Activated T-cell treated with anti-CD3 and anti-CD28 coated beads, Interleukin-2, amount 50 U/mL, for 1 hour (primary cell): ENCODE results near the gene ARHGEF1.
A peak's percentile ranks its signal among the peaks of the same experiment; 100 is the strongest.

Experiments
- DNase-seq: peaks from one replicate; pipeline ENCODE4 v3.0.0-alpha.2; 2020

The ARHGEF1 gene

DNA sequence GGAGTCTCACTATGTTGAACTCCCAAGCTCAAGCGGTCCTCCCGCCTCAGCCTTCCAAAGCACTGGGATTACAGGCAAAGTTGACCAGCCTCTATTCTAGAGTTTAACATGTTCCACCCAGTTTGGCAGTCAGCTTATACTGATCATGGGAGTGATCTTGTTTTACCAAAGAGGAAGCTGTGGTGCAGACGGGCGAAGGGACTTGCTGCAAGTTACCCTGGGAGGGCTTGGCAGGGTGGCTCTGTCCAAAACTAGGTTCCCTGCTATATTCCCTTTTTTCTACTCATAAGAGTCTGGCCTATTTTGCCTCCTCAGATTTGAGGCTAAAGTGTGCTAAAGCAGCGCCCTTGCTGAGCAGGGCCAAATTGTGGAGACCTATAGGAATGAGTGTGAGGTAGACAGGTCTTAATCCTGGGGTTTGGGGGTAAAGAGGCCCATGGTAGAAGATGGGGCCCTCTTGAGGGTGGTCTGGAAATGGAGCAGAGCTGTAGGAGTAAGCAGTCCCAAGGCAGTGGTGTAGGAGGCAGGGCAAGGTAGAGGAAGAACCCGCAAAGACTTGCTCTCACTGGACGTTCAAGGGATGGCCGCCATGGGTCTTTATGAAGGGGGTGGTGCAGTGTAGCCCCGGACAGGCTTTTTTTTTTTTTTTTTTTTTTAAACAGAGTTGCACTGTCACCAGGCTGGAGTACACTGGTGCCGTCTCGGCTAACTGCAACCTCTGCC, 19.6 kb upstream of the ARHGEF1 start:
- DNase-seq = no peak

DNA sequence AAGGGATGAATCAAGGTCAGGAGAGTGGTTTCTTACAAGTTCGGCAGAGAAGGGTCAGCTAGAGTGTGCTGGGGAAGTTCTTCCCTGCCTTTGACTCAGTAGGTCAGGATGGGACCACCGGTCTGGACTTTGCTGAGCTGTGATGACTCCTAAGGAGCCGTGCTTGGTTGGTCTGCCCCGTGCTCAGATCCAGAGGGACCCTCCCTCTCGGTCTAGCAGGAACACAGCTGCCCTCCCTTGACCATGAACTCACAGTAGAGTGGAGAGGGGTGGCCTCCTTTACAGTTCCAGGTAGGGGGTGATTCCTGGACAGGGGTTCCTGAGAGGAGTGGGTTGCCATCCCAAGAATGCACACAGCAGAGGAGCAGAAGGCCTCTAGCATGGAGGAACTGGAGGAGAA, 18.6 kb upstream of the ARHGEF1 start:
- no peak for DNase-seq

DNA sequence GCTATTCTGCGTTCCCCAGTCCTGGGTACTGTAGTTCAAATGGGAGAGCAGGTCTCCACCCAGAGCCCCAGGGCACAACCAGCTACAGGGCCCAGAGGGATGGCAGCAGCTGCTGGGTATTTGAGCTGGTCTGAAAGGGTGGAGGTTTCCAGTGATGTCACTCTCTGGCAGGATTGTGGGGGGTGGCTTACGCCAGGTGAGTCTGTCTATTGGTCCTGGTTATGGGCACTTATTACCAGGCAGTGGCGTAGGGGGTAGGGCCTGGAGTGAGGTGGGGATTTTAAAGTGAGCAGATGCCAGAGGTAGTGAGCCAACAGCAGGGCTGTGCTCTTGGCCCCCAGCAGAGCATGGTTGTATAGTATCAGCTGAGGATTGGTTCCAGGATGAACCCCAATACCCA, 16.7 kb upstream of the ARHGEF1 start:
- no peak for DNase-seq

DNA sequence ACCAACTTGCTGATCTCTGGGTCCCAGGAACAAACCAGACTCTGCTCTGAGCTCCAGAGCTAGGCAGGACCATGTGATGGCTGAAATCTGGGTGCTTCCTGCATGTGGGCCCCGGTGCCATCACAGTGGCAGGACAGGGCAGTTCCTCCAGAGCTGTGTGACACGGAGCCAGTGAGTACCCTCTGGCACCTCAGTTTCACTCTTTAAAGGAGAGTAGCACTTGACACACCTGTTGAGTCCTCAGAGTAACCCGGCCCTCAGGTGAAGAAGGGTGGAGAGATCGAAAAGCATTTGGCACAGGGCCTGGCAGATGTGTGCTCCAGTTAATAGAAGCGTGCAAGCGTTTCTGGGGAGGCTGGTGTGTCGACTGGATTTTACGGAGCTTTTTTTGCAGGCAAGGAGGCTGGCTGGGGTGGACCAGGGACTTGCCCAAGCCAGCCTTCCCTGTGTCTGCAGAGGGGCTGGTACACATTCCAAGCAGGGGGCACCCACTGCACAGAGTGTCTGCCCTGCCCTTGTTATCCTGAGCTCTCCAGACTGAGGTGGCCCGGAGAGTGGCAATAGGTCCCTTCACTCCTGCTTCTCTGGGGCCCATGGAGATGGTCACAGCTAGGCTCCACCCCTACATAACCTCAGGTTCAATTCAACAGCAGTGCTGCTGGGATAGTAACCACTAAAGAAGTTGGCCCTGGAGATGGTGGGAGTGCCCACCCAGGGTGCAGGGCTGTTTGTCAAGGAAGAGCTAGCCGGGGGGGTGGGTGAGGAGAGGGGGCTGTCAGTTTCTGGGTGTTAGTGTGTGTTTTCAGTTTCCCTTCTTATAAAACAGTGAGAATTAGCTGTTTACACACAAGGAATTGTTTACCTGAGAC, 14.6 kb upstream of the ARHGEF1 start:
- no peak for DNase-seq

DNA sequence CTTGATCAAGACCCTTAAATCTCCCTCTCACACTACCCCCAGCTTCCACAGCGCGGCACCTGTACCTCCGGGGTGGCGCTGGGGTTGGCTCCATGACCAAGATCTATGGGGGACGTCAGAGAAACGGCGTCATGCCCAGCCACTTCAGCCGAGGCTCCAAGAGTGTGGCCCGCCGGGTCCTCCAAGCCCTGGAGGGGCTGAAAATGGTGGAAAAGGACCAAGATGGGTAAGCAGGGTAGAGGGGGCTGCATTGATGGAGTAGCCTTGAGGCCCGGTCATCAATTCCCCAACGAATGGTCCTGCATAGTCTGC, 14.0 kb upstream of the ARHGEF1 start:
- no peak for DNase-seq

DNA sequence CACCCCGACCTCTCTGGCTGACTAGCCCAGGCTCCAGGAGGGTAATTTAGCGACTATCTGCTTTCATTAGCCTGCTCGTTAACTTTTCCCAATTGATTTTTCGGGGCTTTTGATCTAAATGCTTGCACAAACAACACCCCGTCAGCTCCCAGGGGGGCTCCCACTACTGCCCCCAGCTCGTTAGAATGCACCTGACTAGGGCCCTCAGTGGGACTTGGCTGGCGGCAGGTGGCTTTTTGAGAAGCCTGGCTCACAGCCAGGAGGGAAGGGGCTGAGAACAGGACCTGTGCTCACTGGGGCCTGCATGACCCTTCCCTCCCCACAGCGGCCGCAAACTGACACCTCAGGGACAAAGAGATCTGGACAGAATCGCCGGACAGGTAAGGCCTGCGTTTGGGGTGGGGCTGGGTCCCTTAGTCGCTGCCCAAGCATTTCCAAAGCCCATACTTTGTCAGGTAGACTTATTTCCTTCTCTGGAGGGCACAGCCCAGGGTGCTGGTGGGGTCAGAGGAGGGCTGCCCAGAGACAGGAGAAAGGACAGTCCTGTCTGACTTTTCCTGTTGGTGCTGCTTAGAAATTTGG, 13.5 kb upstream of the ARHGEF1 start:
- DNase-seq = no peak

DNA sequence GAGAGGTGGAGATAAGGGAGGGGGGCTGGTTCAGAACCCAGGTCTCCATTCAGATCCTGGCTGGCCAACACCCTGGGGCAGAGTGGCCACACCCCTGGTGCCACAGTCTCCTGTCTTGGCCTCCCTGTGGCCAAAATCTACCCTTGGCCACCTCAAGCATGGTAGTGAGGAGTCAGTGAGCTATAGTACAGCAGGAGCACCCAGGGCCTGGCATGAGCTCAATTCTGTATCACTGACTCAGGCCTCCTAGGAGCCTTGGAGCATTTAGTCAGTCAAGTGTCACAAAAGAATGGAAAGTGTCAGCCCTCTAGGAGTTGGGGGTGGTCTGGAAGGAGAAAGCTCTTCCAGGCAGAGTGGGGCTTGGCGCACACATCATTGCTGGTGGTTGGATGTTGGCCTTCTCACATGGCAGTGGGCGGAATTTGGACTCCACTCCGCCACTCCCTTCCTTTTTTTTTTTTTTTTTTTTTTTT, 12.5 kb upstream of the ARHGEF1 start:
- DNase-seq = peak; percentile 22

DNA sequence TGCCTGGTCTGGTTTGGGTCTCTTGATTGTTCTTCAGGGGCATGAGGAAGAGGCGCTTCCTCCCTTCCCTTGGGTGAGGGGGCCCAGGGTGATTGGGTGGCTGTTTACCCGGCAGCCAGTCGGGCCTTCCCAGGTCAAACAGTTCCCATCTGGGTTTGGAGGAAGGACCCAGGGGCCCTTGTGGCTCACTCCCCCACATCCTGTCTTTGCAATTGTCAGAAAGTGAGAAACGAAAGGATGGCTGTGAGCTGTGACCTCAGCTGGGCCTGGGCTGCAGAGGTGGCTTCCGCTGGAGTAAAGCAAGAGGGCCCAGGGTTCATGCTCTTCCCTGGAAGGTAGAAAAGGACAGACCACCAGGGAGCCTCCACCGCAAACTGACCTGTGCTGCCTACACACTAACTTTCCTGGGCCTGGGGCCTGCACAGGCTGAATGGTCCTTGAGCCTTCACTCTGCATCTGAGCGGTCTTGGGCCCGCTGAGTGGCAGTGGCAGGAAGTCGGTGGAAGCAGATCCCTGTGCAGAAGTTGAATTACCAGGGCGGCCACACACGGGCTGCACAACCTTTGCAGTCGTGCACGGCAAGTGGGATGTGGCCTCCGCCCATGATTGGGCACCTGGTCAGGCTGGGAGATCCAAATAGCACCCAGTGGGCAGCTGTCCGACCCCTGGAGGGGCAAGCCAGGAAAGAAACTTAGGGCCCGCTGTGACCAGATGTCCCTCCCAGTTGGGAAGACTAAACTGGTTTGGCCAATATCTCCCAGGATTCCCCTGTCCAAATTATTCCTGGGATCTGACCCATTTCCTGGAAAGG, 11.2 kb upstream of the ARHGEF1 start:
- peak; percentile 61 for DNase-seq

DNA sequence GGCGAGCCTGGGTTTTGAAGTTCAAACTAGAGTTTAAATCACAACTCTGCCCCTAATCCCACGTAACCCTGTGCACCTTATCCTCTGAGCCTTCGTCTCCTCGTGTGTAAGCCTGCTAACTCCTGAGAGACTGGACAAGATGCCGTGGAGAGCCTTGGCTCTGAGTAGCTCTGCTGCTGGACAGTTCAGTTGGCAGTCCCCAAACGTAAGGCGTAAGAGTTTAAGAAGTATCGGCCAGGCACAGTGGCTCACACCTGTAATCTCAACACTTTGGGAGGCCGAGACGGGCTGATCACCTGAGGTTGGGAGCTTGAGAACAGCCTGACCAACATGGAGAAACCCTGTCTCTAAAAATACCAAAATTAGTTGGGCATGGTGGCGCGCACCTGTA, 10.6 kb upstream of the ARHGEF1 start:
- peak; percentile 23 for DNase-seq

DNA sequence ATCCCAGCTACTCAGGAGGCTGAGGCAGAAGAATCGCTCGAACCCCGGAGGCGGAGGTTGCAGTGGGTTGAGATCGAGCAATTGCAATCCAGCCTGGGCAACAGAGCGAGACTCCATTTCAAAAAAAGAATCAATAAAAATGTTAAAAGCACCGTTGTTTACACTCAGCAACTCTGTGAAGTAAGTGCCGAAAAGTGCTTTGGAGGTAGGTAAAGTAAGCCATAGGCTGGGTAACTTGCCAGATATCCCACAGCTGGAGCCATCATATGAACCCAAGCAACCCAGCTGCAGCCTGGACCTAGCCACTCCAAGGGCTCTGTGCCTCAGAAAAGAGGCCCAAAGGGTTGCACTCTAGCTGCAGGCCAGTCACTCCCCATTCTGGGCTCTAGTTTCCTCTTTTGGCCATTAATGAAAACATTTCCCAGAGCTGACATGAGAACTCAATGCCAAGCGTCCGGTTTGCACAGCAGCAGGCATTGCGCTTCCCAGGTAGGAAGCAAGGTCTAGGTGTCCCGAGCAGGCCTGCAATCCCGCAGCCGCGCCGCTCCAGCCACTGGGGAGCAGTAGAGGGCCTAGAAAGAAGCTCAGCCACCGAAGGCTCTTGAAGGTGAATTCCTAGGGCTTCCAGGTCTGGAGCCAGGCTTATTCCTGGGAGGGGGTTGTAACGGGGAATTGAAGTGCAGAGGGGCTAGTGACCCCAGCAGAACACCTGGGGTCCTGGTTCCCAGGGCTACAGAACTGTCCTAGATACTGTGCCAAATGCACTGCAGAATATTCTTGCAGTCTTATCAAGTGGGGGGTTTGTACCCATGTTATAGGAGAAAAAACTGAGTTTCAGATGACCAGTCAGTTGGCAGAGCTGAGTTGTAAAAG, 10.0 kb upstream of the ARHGEF1 start:
- DNase-seq = peak; percentile 79

DNA sequence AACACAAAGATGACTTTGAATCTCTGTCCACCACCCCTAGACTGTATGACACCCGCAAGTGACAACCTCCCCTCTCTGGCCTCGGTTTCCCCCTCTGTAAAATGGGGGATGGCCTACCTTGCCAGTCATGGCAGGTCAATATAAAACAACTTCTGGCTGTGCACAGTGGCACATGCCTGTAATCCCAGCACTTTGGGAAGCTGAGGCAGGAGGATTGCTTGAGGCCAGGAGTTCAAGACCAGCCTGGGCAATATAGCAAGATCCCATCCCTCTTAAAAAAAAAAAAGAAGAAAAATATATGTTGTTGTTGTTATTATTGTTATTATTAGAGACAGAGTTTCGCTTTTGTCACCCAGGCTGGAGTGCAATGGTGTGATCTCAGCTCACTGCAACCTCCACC, 7.0 kb upstream of the ARHGEF1 start:
- peak; percentile 29 for DNase-seq

DNA sequence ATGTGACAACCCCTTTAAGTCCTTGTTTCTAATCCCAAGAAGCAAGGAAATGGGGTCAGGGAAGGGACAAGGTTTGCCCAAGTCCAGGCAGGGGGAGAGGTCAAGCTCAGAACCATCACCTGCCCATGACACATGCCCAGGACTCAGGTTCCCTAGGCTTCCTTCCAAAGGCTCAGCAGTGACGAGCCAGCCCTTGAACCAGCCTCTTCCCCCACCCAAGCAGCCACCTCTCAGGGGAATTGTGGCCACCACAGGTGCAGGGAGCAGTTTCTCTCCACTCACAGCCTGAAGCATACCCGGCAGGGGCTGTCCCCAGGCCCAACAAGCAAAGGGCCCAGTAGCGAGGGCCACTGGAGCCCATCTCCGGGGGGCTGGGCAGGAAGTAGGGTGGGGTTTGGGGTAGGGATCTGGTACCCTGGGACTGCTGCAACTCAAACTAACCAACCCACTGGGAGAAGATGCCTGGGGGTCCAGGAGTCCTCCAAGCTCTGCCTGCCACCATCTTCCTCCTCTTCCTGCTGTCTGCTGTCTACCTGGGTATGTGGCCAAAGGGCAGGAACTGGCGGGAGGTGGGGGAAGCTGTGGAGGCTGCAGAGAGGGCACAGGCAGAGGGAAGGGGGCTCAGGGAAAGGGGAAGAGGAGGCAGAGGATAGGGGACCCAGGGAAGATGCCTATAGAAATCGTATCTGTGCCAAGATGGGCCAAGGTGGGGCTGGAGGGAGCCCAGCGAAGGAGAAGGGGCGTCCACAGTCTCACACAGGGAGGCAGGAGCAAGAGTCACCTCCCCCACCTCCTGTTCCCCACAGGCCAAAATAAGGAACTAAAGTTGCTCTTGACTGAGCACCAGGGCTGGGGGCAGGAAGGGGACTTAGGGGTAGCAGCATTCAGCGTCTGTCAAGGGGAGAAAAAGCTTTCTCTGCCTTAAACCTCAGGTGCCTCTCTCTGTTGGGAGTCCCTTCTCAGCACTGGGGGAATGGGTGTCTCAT, 5.8 kb upstream of the ARHGEF1 start, which contains the start of gene CD79A:
TSS of gene CD79A (plus strand) at position 433 of the 986 bp plus-strand sequence. CDS start at position 459, 26 bp downstream.
- no peak for DNase-seq

DNA sequence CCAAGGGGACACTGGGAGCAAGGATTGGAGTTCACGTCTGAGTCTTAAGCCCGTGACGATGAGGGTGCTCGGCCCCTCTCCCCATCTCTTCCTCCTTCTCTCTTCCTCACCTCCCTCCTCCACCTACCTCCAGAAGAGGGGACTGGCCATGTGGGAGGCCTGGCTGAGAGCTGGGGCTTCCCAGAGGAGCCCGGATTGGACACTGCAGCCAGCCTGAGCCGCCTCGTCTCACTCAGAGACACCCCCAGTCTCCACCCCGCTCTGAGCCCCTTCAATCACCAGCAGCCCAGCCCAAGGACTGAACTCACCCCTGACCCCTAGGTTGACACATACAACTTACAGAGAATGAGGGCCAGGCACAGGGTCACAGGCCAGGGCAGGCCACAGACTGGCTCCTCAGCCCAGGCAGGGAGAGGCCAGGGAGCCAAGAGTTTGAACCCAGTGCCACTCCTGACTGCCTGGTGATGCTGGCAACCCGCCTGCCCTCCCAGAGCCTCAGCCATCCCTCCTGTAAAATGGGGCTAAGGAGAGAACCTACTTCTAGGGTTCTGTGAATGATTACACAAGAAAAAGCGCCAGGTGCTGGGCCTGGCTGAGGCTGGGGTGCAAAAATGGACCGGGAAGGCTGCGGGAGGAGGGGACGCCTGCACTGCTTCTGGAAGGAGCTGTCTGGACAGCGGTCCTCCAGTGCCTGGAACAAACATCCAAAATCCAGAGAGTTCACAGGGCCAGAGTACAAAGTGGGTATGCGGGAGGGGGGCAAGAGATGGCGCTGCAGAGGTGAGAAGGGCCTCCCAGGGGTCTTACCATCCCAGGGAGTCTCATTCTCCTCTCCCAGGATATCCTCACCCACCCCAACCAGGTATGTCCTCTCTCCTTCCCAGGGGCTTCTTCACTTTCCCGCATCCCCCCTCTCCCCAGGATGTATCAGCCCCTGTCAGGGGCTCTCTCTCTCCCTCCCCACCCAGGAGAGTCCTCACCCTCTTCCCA, 4.8 kb upstream of the ARHGEF1 start:
- DNase-seq = no peak

DNA sequence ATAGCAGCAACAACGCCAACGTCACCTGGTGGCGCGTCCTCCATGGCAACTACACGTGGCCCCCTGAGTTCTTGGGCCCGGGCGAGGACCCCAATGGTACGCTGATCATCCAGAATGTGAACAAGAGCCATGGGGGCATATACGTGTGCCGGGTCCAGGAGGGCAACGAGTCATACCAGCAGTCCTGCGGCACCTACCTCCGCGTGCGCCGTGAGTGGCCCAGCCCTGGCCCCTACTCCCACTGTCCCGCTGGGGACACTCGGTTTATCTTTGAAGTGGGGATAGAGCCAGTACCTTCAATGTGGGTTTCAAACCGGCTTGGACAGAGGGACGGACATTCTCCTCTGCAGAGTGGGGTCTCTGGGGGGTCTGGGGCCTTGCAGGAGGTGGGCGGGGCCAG, 3.9 kb upstream of the ARHGEF1 start:
- DNase-seq = no peak

DNA sequence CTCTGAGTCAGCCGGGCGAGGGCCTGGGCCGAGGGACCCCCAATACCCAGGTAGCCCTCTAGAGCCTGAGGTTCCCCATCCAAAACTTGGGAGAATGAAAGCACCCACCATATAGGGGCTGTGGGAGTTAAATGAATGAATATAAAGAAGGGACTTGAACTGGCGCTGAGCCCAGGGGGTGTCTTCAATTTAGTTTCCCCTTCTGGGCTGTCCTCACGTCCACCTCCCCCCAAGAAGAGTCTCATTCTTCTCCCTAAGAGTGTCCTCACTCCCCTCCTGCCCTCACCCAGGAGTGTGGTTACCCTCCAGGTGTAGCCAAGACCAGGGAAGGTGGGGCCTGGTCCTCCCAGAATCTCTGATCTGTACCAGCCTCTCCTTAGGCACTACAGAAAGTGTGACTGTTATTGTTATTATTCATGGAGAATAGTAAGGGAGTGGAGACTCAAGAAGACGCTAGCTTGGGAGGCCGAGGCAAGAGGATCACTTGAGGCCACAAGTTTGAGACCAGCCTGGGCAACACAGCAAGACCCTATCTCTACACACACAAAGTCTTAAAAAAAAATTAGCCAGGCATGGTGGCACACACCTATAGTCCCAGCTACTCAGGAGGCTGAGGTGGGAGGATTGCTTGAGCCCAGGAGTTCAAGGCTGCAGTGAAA, 3.2 kb upstream of the ARHGEF1 start:
- no peak for DNase-seq

DNA sequence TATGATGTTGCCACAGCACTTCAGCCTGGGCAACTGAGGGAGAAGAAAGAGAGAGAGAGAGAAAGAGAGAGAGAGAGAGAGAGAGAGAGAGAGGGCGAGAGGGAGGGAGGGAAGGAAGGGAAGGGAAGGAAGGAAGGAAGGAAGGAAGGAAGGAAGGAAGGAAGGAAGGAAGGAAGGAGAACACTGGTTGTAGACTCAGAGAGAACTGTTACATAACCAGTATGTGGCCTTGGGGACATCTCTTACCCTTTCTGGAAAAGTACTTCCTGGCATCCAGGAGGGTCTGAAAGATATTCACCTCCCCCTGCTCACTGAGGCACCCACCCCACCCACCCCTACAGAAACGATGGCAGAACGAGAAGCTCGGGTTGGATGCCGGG, 2.7 kb upstream of the ARHGEF1 start:
- no peak for DNase-seq

DNA sequence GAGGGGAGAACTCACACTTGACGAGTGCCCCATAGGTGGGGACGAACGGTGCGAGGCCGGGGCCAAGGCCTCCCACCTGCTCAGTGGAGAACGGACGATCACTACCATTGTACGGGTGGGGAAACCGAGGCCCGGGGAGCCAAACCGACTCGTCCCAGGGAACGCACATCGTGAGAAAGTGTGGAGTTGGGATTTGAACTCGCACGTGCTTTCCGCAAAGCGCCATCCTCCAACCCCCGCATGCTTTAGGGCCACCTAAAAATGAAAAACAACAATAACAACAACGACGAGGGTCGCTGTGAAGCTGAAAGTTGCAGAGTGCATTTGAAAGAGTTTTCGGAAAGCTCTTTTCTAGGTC, 458 bp downstream of the ARHGEF1 start:
- DNase-seq = no peak

DNA sequence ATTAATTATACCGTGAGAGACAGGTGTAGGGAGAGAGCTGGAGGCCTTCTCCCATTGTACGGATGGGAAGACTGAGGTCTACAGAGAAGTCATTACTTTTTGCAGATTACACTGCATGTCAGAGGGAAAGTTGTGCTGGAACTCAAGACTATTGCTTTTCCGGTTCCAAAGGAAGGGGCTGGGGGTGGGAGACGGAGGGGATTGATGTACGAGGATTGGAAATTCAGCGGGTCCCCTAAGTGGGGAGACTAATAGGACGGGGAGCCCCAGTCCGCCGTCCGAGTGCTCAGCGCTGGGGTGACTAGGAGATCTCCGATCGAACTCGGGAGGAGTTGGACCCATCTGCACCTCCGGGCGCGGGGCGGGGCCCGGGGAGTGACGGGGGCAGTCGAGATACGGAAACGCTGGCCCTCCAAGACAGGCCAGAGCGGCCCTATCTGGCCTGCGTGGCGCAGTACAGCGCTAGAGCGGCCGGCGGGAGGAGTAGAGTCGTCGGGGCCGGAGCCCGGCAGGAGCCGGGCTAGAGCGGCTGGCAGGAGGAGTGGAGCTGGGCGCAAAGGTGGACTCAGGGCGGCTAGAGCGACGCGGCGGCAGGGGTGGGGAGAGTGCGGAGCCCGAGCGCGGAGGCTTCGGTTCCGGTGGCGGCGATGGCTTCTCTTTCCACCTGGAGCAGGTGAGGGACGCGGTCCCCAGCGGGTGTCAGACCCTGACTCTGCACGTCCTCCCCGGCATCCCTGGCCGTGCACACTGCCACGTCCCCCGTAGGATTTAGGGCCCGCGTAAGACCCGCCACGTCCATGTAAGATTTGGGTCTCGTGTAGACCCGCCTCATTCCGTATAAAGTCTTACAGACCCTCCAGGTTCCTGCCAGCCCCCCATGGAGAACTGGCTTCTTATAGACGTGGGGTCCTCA, 1.1 kb downstream of the ARHGEF1 start:
- peak; percentile 89 for DNase-seq
